A673 (cell line): Measurements from ENCODE around the gene GMPPA. TPM values are rescaled to one million over a fixed set of nuclear protein-coding genes. Genes with fewer than 3 reads are reported as not detected.

Experiments used
- BruUV-seq: library from RNA; stranded (reverse); fragments of 400-500 nt; replicated peaks from 2 replicates; lab custom pipeline; 2021; lab: Mats Ljungman, UMichigan
- CTCF ChIA-PET: fragments of 300-600 bp; sonication (Branson Sonifier 250); formaldehyde crosslinking; loops from one replicate; lab custom pipeline; 2022; ENCODE audit warnings: antibody characterized with exemption; lab: Charles Lee
- POLR2A ChIA-PET: fragments of 300-600 bp; sonication (Branson Sonifier 250); formaldehyde crosslinking; loops from one replicate; lab custom pipeline; 2022; ENCODE audit warnings: antibody characterized with exemption; ENCODE audit not compliant: low non-redundant PET; lab: Charles Lee
- DNase-seq: peaks from one replicate; pipeline ENCODE4 v3.0.0-alpha.2; 2015; ENCODE audit warnings: low spot score
- H3K27ac ChIP-seq: fragments of 200-600 bp; sonication (generic); 2 replicates; pipeline ENCODE4 v1.5.1; 2016; ENCODE audit warnings: mixed run types, low read depth, mild to moderate bottlenecking, mixed read lengths, antibody characterized with exemption, low read length; ENCODE audit not compliant: poor library complexity, severe bottlenecking
- H3K27me3 ChIP-seq: fragments of 200-600 bp; sonication (generic); replicated peaks from 2 replicates; pipeline ENCODE4 v1.6.1; 2017; ENCODE audit warnings: mixed run types, low read depth, mild to moderate bottlenecking, mixed read lengths, antibody characterized with exemption, low read length; ENCODE audit not compliant: insufficient read depth, poor library complexity
- H3K36me3 ChIP-seq: fragments of 200-600 bp; sonication (generic); 2 replicates; pipeline ENCODE4 v1.6.1; 2016; ENCODE audit warnings: mixed run types, mild to moderate bottlenecking, mixed read lengths, antibody characterized with exemption, low read length; ENCODE audit not compliant: insufficient read depth, poor library complexity, severe bottlenecking
- H3K4me1 ChIP-seq: fragments of 200-600 bp; sonication (generic); 2 replicates; pipeline ENCODE4 v1.6.1; 2017; ENCODE audit warnings: mixed run types, mild to moderate bottlenecking, mixed read lengths, antibody characterized with exemption, low read length; ENCODE audit not compliant: insufficient read depth, poor library complexity, severe bottlenecking
- H3K4me3 ChIP-seq: fragments of 200-600 bp; sonication (generic); 2 replicates; pipeline ENCODE4 v1.5.1; 2016; ENCODE audit warnings: low read depth, mixed run types, mild to moderate bottlenecking, mixed read lengths, low read length; ENCODE audit not compliant: poor library complexity, severe bottlenecking
- H3K9me3 ChIP-seq: fragments of 200-600 bp; sonication (generic); 2 replicates; pipeline ENCODE4 v1.6.1; 2016; ENCODE audit warnings: mixed run types, low read depth, mild to moderate bottlenecking, mixed read lengths, antibody characterized with exemption, low read length; ENCODE audit not compliant: poor library complexity, severe bottlenecking
- CTCF ChIP-seq: fragments of 300-800, 200-600 bp; sonication (generic); conservative IDR thresholded peaks from 2 replicates; pipeline ENCODE4 v1.5.1; 2017; ENCODE audit warnings: low read depth, mild to moderate bottlenecking, antibody characterized with exemption, low read length, moderate library complexity, mixed read lengths
- EZH2 ChIP-seq: fragments of 200-600 bp; sonication (generic); IDR thresholded peaks from 2 replicates; pipeline ENCODE4 v1.6.1; 2017; ENCODE audit warnings: borderline replicate concordance, low read depth, mild to moderate bottlenecking, mixed read lengths, antibody characterized with exemption, low read length; ENCODE audit not compliant: poor library complexity, severe bottlenecking
- intact Hi-C: fragments of 100-400 bp; cut with micrococcal nuclease; formaldehyde crosslinking; loops from one replicate; pipeline ENCODE4 v1.10.0; 2022; ENCODE audit not compliant: unreplicated experiment
- total RNA-seq: library from RNA; stranded (reverse); gene quantifications from 2 replicates; pipeline ENCODE4 v1.2.3, GENCODE V29; 2021

The GMPPA gene
- total RNA-seq, 1 experiment from 2014 or later = 32.1 TPM

- POLR2A ChIA-PET = interaction anchor here (0.6 kb wide), 1 partner anchor 11 kb away, joined by 9 read pairs; a partner anchor contains a TSS
- H3K27ac ChIP-seq = no peak overlapping the region
- no peak for DNase-seq
- H3K4me3 ChIP-seq = no peak overlapping the region
- CTCF ChIA-PET = interaction anchor here (1.5 kb wide), 1 partner anchor 11 kb away, joined by 6 read pairs; no protein-coding TSS in a partner anchor
- peaks cover 5% of the 10 kb centered on the region for H3K4me1 ChIP-seq
- no peaks in the 10 kb centered on the region for H3K9me3 ChIP-seq
- intact Hi-C loops = no loop called here
- no TSS peak for BruUV-seq
- TF ChIP-seq CTCF = no peak
- TF ChIP-seq EZH2 = no peak
- peaks cover 15% of the 10 kb centered on the region for H3K27me3 ChIP-seq
- no peaks in the 10 kb centered on the region for H3K36me3 ChIP-seq
Measured at GRCh38 chr2:219484343-219485200, 14.1 kb upstream of the GMPPA start.

GRCh38 chr2:219485201-219485580 lies 13.5 kb upstream of the GMPPA start:
- peaks cover 5% of the 10 kb centered on the region for H3K4me1 ChIP-seq
- intact Hi-C loops = no loop called here
- TF ChIP-seq CTCF (no peak), EZH2 (no peak)
- POLR2A ChIA-PET = interaction anchor here (0.6 kb wide), 1 partner anchor 11 kb away, joined by 9 read pairs; a partner anchor contains a TSS
- H3K27ac ChIP-seq = no peak overlapping the region
- DNase-seq = no peak
- no peaks in the 10 kb centered on the region for H3K9me3 ChIP-seq
- H3K36me3 ChIP-seq = no peaks in the 10 kb centered on the region
- no TSS peak for BruUV-seq
- CTCF ChIA-PET = no interaction called here
- peaks cover 15% of the 10 kb centered on the region for H3K27me3 ChIP-seq
- H3K4me3 ChIP-seq = no peak overlapping the region

- no TSS peak for BruUV-seq
- peaks cover 15% of the 10 kb centered on the region for H3K27me3 ChIP-seq
- H3K36me3 ChIP-seq = no peaks in the 10 kb centered on the region
- ChIA-PET POLR2A (interaction anchor here (0.6 kb wide), 1 partner anchor 25 kb away, joined by 4 read pairs; no protein-coding TSS in a partner anchor), CTCF (interaction anchor here (1.9 kb wide), 1 partner anchor 9 kb away, joined by 6 read pairs; a partner anchor contains a TSS)
- H3K9me3 ChIP-seq = no peaks in the 10 kb centered on the region
- H3K4me1 ChIP-seq = peaks cover 11% of the 10 kb centered on the region
- no peak for DNase-seq
- no peak overlapping the region for H3K27ac ChIP-seq
- TF ChIP-seq CTCF = no peak
- no peak for TF ChIP-seq EZH2
- intact Hi-C loops = no loop called here
- no peak overlapping the region for H3K4me3 ChIP-seq
Measured at GRCh38 chr2:219486380-219486959, 12.2 kb upstream of the GMPPA start.
